ENCODE data around the gene SMO.
"Not testable (repeated sequence)": the region's sequence is repeated elsewhere in the genome, so short reads cannot be mapped to it uniquely, and the experiment has no call there.

Gene SMO

DNA sequence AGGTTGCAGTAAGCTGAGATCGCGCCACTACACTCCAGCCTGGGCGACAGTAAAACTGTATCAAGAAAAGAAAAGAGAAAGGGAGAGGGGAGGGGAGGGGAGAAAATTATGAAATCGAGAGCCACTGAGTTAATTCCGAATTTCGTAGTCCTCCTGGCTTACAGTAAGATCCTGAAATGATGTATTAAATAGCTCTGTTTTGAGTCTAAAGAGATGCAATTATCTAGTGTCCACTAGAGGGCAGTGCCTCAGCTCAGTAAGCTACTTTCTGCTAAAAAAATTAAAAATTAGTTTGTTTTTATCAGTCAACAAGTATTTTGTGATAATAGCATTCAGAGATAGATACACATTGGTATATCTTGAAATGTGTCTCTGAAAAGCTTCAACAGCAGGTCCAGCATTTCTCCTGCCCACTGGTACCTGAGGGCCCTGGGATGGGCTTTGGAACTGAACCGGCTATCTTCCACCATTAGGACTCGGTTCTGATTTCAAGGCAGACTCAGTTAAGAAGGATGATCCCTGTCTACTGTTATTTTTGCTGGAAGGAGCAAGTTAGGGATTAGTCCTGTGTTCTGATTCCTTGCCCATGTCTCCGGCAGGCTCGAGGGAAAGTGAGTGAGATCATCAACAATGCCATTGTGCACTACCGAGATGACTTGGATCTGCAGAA lies 24.4 kb upstream of the SMO start:
- H3K9me3 Mint-ChIP-seq: no peaks in the 10 kb centered on the region
- H3K4me1 Mint-ChIP-seq: peaks cover 5% of the 10 kb centered on the region
- H3K36me3 Mint-ChIP-seq: peaks cover 6% of the 10 kb centered on the region
- no peak for DNase-seq (ENCODE audit: low spot score in 2 of 2)
- H3K27ac Mint-ChIP-seq: no peak overlapping the region
- ATAC-seq: peak; percentile 55
- no peak overlapping the region for H3K4me3 Mint-ChIP-seq

DNA sequence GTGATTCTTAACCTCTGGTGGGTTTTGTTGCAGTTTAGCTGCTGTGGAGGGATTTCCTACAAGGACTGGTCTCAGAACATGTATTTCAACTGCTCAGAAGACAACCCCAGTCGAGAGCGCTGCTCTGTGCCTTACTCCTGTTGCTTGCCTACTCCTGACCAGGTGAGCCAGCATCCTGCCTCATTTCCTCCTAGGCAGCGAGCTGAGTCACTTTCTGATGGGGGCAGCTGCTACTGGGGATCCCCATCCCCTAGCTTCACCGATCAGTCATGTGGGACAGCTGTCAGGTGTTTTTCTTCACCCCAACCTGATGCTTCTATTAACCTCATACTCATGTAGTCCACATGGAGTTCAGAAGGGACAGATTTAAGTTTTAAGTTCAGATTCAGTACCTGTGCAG lies 21.7 kb upstream of the SMO start:
- Mint-ChIP-seq H3K36me3 (peaks cover 6% of the 10 kb centered on the region), H3K9me3 (no peaks in the 10 kb centered on the region), H3K27ac (no peak overlapping the region), H3K4me1 (peaks cover 11% of the 10 kb centered on the region), H3K4me3 (no peak overlapping the region)
- DNase-seq (ENCODE audit: low spot score in 2 of 2): no peak
- ATAC-seq: peak; percentile 55

DNA sequence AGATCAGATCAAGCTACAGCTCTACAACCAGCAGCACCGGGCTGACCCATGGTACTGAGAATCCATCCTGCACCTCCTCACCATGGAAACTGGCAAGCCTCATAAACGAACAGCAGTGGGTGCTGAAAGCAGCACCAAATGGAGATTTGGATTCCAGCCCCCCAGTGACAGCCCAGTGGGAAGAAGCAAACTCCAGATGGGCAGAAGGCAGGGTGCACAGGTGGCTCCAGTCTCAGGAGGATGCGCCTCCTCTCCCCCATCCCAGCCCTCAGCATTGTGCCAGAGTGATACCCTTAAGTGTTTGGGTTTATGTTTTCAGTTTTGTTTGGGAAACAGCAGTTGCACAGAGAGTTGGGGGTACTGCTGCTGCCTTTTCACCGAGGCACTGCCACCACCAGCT lies 20.6 kb upstream of the SMO start:
- Mint-ChIP-seq H3K9me3 (no peaks in the 10 kb centered on the region), H3K27ac (no peak overlapping the region), H3K4me1 (peaks cover 11% of the 10 kb centered on the region), H3K4me3 (peak overlapping the region; percentile 66), H3K36me3 (peaks cover 6% of the 10 kb centered on the region)
- ATAC-seq (no peak), DNase-seq (ENCODE audit: low spot score in 2 of 2) (no peak)

- no peak overlapping the region for H3K27ac Mint-ChIP-seq
- DNase-seq (ENCODE audit: low spot score in 2 of 2) (no peak), ATAC-seq (no peak)
- peaks cover 11% of the 10 kb centered on the region for H3K4me1 Mint-ChIP-seq
- H3K36me3 Mint-ChIP-seq: peaks cover 3% of the 10 kb centered on the region
- peak overlapping the region; percentile 66 for H3K4me3 Mint-ChIP-seq
- no peaks in the 10 kb centered on the region for H3K9me3 Mint-ChIP-seq
These were observed 20.0 kb upstream of the SMO start for GRCh38 chr7:129168231-129169021.

DNA sequence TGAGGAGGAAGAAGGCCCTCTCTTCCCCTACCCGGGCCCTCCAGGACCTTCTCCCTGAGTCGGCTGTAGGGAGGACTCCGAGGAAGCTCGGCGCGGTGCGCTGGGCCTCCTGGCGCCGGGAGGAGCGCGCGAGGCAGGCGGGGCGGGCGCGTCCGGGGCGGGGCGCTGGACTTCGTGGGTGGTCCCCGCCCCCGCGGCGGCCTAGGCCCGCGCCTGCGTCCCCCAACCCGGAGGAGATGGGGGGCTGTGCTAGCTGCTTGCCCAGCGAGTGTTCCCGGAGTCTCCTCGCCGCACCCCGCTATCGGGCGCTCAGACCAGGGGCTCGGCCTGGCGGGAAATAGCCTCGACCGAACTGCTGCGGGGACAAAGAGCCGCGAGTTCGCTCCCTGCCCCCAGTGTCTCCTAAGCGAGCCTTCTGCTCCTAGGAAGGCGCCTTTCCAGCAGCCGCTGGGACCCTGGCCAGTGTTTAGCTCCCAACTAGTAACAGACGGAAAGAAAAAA lies 19.2 kb upstream of the SMO start:
- peak overlapping the region; percentile 66 for H3K4me3 Mint-ChIP-seq
- no peak overlapping the region for H3K27ac Mint-ChIP-seq
- H3K9me3 Mint-ChIP-seq: no peaks in the 10 kb centered on the region
- ATAC-seq: peak; percentile 58
- DNase-seq (ENCODE audit: low spot score in 2 of 2): no peak
- H3K4me1 Mint-ChIP-seq: peaks cover 11% of the 10 kb centered on the region
- no peaks in the 10 kb centered on the region for H3K36me3 Mint-ChIP-seq

DNA sequence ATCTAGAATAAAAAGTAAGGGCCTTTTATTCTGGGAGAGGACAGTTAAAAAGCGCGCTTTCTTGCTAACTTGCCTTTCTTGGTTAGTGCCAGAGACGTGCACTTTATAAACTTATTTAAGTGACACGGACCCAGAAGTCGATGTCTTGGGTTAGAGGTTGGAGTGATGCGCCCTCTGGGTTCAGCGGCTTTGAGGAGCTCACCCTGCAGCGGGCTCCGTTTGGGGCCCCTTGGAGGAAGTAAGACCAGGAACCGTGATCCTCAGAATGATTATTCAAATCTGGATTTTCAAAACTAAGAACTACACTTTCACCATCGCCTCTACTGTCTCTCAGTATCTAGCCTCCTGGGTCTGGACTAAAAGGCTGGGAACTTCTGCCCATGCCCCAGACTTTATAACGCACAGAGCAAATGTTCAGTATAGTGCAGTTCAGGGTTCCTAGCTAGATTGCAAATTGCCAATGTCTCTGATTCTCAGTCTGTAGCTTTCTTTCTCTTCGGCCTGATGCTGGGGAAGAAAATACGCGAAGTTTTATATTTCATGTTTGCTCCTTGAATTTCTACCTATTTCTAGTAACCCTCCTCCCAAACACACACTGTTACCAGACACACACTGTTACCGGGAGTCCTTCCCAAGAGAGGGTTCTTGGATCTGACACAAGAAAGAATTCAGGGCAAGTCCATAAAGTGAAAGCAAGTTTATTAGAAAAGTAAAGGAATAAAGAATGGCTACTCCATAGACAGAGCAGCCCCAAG lies 18.6 kb upstream of the SMO start:
- DNase-seq (ENCODE audit: low spot score in 2 of 2) (no peak), ATAC-seq (peak; percentile 67)
- Mint-ChIP-seq H3K4me1 (peaks cover 11% of the 10 kb centered on the region), H3K4me3 (peak overlapping the region; percentile 66), H3K9me3 (no peaks in the 10 kb centered on the region), H3K36me3 (no peaks in the 10 kb centered on the region), H3K27ac (no peak overlapping the region)

- no peak for DNase-seq (ENCODE audit: low spot score in 2 of 2)
- ATAC-seq: no peak
- H3K9me3 Mint-ChIP-seq: no peaks in the 10 kb centered on the region
- H3K4me1 Mint-ChIP-seq: peaks cover 11% of the 10 kb centered on the region
- H3K4me3 Mint-ChIP-seq: no peak overlapping the region
- no peak overlapping the region for H3K27ac Mint-ChIP-seq
- no peaks in the 10 kb centered on the region for H3K36me3 Mint-ChIP-seq
These were observed 17.9 kb upstream of the SMO start for GRCh38 chr7:129170441-129171021.

DNA sequence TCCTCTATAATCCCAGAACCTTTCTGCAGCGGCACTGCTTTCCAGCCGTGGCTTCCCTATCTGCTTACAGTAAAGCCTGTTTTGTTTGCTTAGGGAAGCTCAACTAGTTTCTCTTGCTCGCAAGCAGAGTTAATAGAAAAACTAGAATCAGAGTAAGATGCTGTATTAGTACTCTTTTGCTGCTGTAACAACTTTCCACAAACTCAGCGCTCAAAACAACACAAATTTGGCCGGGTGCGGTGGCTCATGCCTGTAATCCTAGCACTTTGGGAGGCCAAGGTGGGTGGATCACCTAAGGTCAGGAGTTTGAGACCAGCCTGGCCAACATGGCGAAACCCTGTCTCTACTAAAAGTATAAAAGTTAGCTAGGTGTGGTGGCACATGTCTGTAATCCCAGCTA lies 14.6 kb upstream of the SMO start:
- not testable (repeated sequence) for H3K4me1 Mint-ChIP-seq; H3K9me3 Mint-ChIP-seq; ATAC-seq; H3K27ac Mint-ChIP-seq; H3K36me3 Mint-ChIP-seq; DNase-seq (ENCODE audit: low spot score in 2 of 2); H3K4me3 Mint-ChIP-seq

GRCh38 chr7:129176916-129177710 lies 11.3 kb upstream of the SMO start:
- Mint-ChIP-seq H3K4me1 (no peaks in the 10 kb centered on the region), H3K9me3 (no peaks in the 10 kb centered on the region), H3K4me3 (no peak overlapping the region), H3K36me3 (peaks cover 6% of the 10 kb centered on the region), H3K27ac (no peak overlapping the region)
- ATAC-seq (no peak), DNase-seq (ENCODE audit: low spot score in 2 of 2) (no peak)

DNA sequence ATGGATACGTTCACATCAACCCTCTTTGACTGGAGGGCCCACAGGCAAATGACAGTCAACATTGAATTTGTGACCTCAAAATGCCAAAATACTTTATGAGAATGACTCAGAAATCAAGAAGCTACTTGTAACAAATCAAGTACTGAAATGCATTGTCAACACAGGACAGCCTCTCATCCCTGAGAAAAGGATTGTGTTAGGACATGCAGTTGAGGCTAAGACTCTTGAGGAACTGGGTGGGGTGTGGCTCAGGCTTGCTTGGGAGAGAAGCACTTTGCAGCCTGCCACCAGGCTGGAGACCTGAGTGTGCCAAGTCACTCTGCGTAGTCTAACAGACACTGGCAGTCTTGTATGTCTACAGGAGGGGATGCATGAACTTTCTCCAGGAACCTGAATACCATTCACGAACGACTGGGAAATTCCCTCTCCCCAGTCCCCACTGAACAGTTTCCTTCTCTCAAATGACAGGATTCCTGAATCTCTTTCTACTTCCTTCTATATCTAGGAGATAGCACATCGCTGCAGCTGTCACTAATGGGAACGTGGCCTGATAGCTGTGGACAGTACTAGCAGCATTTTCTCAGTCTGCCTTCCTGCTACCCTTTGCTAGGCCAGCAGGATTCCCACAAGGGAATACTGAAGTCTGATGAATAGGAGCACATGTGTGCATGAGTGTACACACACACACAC lies 3.3 kb upstream of the SMO start:
- Mint-ChIP-seq H3K4me3 (no peak overlapping the region), H3K4me1 (peaks cover 6% of the 10 kb centered on the region), H3K27ac (no peak overlapping the region), H3K9me3 (no peaks in the 10 kb centered on the region), H3K36me3 (no peaks in the 10 kb centered on the region)
- peak; percentile 31 for ATAC-seq
- no peak for DNase-seq (ENCODE audit: low spot score in 2 of 2)

DNA sequence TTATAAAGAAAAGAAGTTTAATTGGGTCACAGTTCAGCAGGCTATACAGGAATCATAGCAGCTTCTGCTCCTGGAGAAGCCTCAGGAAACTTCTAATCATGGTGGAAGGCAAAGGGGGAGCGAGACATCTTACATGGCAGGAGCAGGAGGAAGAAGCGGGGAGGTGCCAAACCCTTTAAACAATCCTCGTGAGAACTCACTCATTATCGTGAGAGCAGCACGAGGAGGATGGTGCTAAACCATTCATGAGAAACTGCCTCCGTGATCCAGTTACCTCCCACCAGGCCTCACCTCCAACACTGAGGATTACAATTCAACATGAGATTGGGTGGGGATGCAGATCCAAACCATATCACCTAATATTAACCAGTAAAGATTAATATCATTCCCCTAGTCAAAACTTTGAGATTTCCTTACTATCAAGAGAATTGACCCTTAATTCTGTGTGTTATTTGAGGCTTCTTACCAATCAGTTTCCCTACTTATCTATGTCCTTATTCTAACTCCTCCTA lies 1.6 kb upstream of the SMO start:
- Mint-ChIP-seq H3K36me3 (no peaks in the 10 kb centered on the region), H3K4me1 (peaks cover 6% of the 10 kb centered on the region), H3K9me3 (no peaks in the 10 kb centered on the region), H3K27ac (no peak overlapping the region), H3K4me3 (no peak overlapping the region)
- no peak for ATAC-seq
- DNase-seq (ENCODE audit: low spot score in 2 of 2): no peak

DNA sequence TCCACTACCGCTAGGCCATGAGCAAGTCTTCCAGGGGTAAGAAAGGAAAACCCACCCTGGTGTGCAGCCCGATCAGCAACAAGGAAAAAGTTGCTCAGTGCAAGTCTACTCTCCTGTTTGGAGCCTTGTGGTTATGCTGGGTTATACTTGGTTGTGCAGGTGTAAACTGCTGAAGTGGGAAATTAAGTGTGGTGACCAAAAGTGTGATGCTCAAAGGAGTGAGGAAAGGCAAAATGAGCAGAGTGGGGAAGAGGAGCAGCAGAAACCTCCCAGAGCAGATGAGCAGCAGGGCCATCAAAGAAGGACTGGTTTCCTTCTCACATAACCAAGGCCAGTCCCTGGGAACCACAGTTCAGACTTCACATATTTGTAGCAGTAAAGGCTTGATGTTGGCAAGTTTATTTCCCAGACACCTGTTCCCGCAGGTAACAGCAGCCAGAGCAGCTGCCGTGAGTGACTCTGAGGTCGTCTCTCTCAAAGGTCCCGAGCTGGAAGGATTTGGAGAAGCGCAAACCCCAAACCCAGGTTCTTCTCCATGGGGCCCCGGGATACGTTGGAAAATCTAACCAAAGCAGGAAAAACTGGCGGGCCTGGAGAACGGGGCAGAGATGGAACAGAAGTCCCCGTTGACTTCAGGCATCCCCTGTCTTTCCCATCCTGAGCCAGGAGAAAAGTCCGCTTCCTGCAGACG lies 607 bp upstream of the SMO start:
- peak overlapping the region; percentile 65 for H3K4me3 Mint-ChIP-seq
- H3K9me3 Mint-ChIP-seq: no peaks in the 10 kb centered on the region
- no peak for DNase-seq (ENCODE audit: low spot score in 2 of 2)
- H3K27ac Mint-ChIP-seq: no peak overlapping the region
- ATAC-seq: no peak
- H3K4me1 Mint-ChIP-seq: peaks cover 6% of the 10 kb centered on the region
- no peaks in the 10 kb centered on the region for H3K36me3 Mint-ChIP-seq

DNA sequence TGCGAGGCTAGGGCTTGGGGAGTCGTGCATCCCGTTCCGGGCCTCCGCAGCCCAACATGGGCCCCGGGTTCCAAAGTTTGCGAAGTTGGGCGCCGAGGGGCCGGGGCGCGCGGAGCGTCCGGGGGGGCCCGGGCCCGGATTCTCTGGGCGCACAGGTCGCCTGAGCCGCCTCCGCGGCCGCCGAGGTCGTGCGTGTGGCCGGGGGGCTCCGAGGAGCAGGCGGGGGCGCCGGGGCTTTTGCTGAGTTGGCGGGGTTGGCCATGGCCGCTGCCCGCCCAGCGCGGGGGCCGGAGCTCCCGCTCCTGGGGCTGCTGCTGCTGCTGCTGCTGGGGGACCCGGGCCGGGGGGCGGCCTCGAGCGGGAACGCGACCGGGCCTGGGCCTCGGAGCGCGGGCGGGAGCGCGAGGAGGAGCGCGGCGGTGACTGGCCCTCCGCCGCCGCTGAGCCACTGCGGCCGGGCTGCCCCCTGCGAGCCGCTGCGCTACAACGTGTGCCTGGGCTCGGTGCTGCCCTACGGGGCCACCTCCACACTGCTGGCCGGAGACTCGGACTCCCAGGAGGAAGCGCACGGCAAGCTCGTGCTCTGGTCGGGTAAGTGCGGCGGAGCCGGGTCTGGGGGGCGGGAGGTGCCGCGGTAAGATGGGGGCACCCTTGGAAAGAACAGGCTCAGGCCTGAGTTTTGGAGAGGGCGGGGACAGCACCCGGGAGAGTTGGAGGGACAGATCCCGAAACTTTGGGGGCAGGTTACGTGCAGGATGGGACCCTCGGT lies 643 bp downstream of the SMO start:
- ATAC-seq (peak; percentile 35), DNase-seq (ENCODE audit: low spot score in 2 of 2) (no peak)
- Mint-ChIP-seq H3K4me3 (peak overlapping the region; percentile 65), H3K36me3 (no peaks in the 10 kb centered on the region), H3K27ac (no peak overlapping the region), H3K4me1 (peaks cover 6% of the 10 kb centered on the region), H3K9me3 (no peaks in the 10 kb centered on the region)

Data from stimulated activated effector memory CD8-positive, alpha-beta T cell treated with anti-CD3 and anti-CD28 coated beads, Interleukin-12 subunit alpha, Interleukin-12 subunit beta, amount 100 ng/mL, for 72 hours (primary cell).